ENCODE measurements around the gene ODAD2. TPM values are rescaled to one million over a fixed set of nuclear protein-coding genes. Genes with fewer than 3 reads are reported as not detected.

Gene ODAD2
- total and polyA plus RNA-seq, 2 of the 8 experiments (the other 6 are each of a cell fraction or from before 2014, with no cell fraction given): 0.95 to 4.3 TPM

- no peak overlapping the region for H2AK5ac ChIP-seq (ENCODE audit: low read depth, low read length)
- H3K14ac ChIP-seq (ENCODE audit: insufficient read length): no peak overlapping the region
- H2BK12ac ChIP-seq (ENCODE audit: low read depth, low read length): no peak overlapping the region; the same call in 1 of the 2 replicates
- no peaks in the 10 kb centered on the region for H3K79me1 ChIP-seq (ENCODE audit: low read depth, low read length)
- TF ChIP-seq MAFK (IDR thresholded peaks at IDR 0.05; ENCODE audit: low read depth, low read length) (no peak), CBX8 (IDR thresholded peaks at IDR 0.05; ENCODE audit: borderline replicate concordance, low read depth, low read length) (no peak), HDAC2 (IDR thresholded peaks at IDR 0.05; ENCODE audit: borderline replicate concordance in 1 of 2, low read depth in 2 of 2, low read length in 2 of 2) (no peak)
- H4K20me1 ChIP-seq (replicated peaks in 1 of 2; ENCODE audit: control insufficient read depth in 1 of 2, insufficient read depth in 2 of 2, low read length in 2 of 2): no peaks in the 10 kb centered on the region
- no peak overlapping the region for H3K18ac ChIP-seq (ENCODE audit: extremely low read depth, low read length)
- no peak for DNase-seq (ENCODE audit: low read depth in 1 of 2, low spot score in 2 of 2)
- H3K36me3 ChIP-seq (ENCODE audit: control insufficient read depth in 2 of 4, insufficient read depth in 4 of 4, low read length in 3 of 4): no peaks in the 10 kb centered on the region
- no peak overlapping the region for H3K4me2 ChIP-seq (ENCODE audit: insufficient read depth in 1 of 2, low read depth in 2 of 2, low read length in 2 of 2)
- H2BK120ac ChIP-seq (replicated peaks; ENCODE audit: low read depth, low read length): no peak overlapping the region
- peaks cover 0 to 3% (median 0%) of the 10 kb centered on the region in 4 experiments; a peak in 1 of 7 replicates for H3K27me3 ChIP-seq (replicated peaks in 1 of 4; ENCODE audit: control insufficient read depth in 3 of 4, extremely low read depth in 1 of 4, insufficient read depth in 3 of 4, low read length in 3 of 4)
- peak; percentile 55 for FAIRE-seq
- no peak overlapping the region for H2BK5ac ChIP-seq (ENCODE audit: low read depth, low read length)
- no peak overlapping the region for H3K23ac ChIP-seq (ENCODE audit: insufficient read length)
- no peaks in the 10 kb centered on the region for H3K79me2 ChIP-seq (ENCODE audit: control insufficient read depth in 1 of 2, insufficient read depth in 2 of 2, low read length in 2 of 2)
- no peak overlapping the region for H3K27ac ChIP-seq (ENCODE audit: low read depth, low read length)
- H2BK15ac ChIP-seq (ENCODE audit: low read length): no peak overlapping the region
- no peak overlapping the region for H3K9ac ChIP-seq (replicated peaks in 1 of 4; ENCODE audit: extremely low read depth in 1 of 4, low read depth in 3 of 4, low read length in 3 of 4)
- H4K91ac ChIP-seq (replicated peaks; ENCODE audit: insufficient read length, low read length): no peak overlapping the region
- H2AFZ ChIP-seq (ENCODE audit: low read length): no peak overlapping the region
- ChIA-PET POLR2A (ENCODE audit: partially characterized antibody) (no interaction called here), CTCF (ENCODE audit: partially characterized antibody) (interaction anchor here (1.5 kb wide), 1 partner anchor 12 kb away, joined by 3 read pairs; no protein-coding TSS in a partner anchor)
- no peak overlapping the region for H3K4ac ChIP-seq (replicated peaks; ENCODE audit: insufficient read length, low read depth, low read length)
- no peak overlapping the region for H4K5ac ChIP-seq (ENCODE audit: insufficient read length, low read depth, low read length)
- WGBS, 2 experiments (ENCODE audit: extremely low coverage in 1 of 2, insufficient coverage in 1 of 2, insufficient read length in 1 of 2, insufficient replicate concordance in 2 of 2, low coverage in 1 of 2, low lambda C conversion rate in 2 of 2, missing lambda C conversion rate in 1 of 2): 60% methylated on average over 2 of the region's 2 CpGs; no CpG with 5 or more reads in 1 of the 2 experiments
- no peak overlapping the region for H4K8ac ChIP-seq (ENCODE audit: extremely low read depth, insufficient read depth, low read length)
- no peaks in the 10 kb centered on the region for H3K9me3 ChIP-seq (ENCODE audit: insufficient read depth in 2 of 2, low read depth in 1 of 2, low read length in 1 of 2)
- H3K4me3 ChIP-seq (ENCODE audit: extremely low read depth in 1 of 4, insufficient read depth in 2 of 4, low read depth in 3 of 4, low read length in 4 of 4): no peak overlapping the region
- peaks cover 0 to 5% (median 0%) of the 10 kb centered on the region in 4 experiments; a peak in 2 of 7 replicates for H3K4me1 ChIP-seq (replicated peaks in 1 of 4; ENCODE audit: control insufficient read depth in 3 of 4, insufficient read depth in 4 of 4, low read length in 3 of 4)
- peaks cover 8% of the 10 kb centered on the region for H3K23me2 ChIP-seq (ENCODE audit: low read depth, low read length)
- no peak overlapping the region for H3K56ac ChIP-seq (replicated peaks; ENCODE audit: insufficient read length, low read depth, low read length)
- H2BK20ac ChIP-seq (ENCODE audit: low read length): no peak overlapping the region
Measured at GRCh38 chr10:27995311-27995710, 3.6 kb downstream of the ODAD2 start.

Data from H1 (cell line).